Bronchial epithelial cell (primary cell): ENCODE data around the gene HM13. TPM values are rescaled to one million over a fixed set of nuclear protein-coding genes. Genes with fewer than 3 reads are reported as not detected.
A peak's percentile ranks its signal among the peaks of the same experiment; 100 is the strongest.
"Not testable (repeated sequence)": the region's sequence is repeated elsewhere in the genome, so short reads cannot be mapped to it uniquely, and the experiment has no call there.

Experiments
- DNase-seq: peaks from one replicate; pipeline ENCODE4 v3.0.0-alpha.2; 2010; ENCODE audit warnings: low read depth
- FAIRE-seq: peaks from 2 replicates; lab custom pipeline; 2011; peaks lifted over from hg19 to GRCh38; lab: Jason Lieb, UNC
- H3K27me3 ChIP-seq: 2 replicates; pipeline ENCODE4 v1.5.1; 2011; ENCODE audit warnings: low read length; ENCODE audit not compliant: control insufficient read depth, insufficient read depth
- H3K36me3 ChIP-seq: 2 replicates; pipeline ENCODE4 v1.5.1; 2011; ENCODE audit warnings: low read length; ENCODE audit not compliant: control insufficient read depth, insufficient read depth
- H3K4me3 ChIP-seq: 2 replicates; pipeline ENCODE4 v1.5.1; 2011; ENCODE audit warnings: mild to moderate bottlenecking, low read depth, low read length, control low read depth
- total RNA-seq: library from RNA; depleted of rRNA; stranded (reverse); fragments of >200 nt; gene quantifications from 2 replicates; pipeline ENCODE4 v1.2.1, GENCODE V29; 2014
- TF ChIP-seq, protein P1 (sequence below): IDR thresholded peaks from 2 replicates; pipeline ENCODE4 v1.5.1; 2011; ENCODE audit warnings: mild to moderate bottlenecking, moderate library complexity, low read length, control low read depth, inconsistent platforms; ENCODE audit not compliant: insufficient read depth, severe bottlenecking

HM13 gene
- total RNA-seq, 1 donor from 2014 or later = 46.9 TPM

DNA sequence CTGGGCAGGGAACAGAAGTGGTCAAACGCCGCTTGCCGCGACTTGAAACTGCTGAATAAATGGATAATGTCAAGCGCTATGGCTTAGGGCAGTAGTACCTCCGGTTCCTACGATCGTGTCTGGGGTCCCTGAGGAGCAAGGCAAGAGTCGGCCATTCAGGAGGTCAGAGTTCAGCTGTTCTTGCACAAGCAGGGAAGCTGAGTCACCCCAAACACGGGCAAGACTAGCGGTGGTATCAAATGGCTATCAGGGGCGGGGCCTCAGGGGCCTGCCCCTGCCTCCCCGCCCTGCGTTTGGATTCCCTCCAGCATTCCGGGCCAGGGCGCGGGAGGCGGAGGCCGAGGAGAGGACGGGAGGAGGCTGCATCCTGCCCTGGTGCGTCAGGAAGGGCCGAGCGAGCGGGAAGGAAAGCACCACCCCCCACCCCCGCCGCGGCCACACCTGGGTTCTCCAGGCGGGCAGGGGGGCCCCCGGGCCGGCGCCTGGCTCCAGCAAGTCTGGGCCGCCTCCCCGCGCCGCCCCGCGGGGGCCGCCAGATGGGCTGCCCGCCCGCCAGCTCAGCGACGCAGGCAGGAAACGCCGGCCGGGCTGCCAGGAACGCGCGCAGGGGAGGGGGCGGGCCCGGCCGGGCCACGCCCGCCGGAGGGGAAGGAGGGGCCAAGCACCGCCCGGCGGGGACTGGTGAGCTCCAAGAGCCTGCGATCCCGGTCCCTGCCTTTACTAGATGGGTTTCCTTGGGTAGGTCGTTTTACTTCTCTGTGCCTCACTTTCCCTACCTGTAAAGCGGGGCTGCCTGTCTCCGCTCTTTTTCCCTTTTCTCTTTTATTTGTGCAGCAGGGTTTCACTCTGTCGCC is 58.7 kb downstream of the HM13 start:
- peak; percentile 94 for DNase-seq
- FAIRE-seq = no peak
- H3K27me3 ChIP-seq = no peaks in the 10 kb centered on the region
- H3K4me3 ChIP-seq = peak overlapping the region; percentile 57
- peaks cover 5% of the 10 kb centered on the region for H3K36me3 ChIP-seq
- TF ChIP-seq, protein P1, sequence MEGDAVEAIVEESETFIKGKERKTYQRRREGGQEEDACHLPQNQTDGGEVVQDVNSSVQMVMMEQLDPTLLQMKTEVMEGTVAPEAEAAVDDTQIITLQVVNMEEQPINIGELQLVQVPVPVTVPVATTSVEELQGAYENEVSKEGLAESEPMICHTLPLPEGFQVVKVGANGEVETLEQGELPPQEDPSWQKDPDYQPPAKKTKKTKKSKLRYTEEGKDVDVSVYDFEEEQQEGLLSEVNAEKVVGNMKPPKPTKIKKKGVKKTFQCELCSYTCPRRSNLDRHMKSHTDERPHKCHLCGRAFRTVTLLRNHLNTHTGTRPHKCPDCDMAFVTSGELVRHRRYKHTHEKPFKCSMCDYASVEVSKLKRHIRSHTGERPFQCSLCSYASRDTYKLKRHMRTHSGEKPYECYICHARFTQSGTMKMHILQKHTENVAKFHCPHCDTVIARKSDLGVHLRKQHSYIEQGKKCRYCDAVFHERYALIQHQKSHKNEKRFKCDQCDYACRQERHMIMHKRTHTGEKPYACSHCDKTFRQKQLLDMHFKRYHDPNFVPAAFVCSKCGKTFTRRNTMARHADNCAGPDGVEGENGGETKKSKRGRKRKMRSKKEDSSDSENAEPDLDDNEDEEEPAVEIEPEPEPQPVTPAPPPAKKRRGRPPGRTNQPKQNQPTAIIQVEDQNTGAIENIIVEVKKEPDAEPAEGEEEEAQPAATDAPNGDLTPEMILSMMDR = no peak

DNA sequence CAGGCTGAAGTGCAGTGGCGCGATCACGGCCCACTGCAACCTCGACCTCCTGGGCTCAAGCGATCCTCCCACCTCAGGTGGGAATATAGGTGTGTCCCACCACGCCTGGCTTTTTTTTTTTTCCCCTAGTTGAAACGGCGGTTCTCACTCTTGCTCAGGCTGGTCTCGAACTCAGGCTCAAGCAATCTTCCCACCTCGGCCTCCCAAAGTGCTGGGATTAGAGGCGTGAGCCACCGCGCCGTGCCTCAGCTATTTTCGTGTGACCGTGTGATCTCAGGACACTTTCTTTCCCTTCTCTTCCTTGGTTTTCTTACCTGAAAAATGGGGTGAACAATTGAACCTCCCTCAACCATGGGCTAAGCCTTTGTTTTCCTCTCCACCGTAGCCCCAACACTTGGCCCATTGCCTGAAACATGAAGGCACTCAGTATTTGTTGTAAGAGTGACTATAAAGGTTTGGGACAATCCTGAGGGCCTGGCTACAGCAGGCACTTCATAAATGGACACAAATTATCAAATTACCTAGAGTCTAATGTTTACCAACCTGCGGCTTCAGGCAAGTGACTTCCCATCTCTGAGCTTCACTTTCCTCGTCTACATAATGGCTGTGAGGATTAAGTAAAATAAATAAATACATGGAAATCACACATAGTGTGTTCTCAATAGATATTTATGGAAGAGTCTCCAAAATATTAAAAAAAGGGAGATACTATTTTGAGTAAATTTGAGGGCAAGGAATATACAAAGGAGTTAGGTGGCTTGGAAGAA is 59.5 kb downstream of the HM13 start:
- TF ChIP-seq, protein P1 = no peak
- FAIRE-seq (no peak), DNase-seq (peak; percentile 56)
- H3K27me3 ChIP-seq = no peaks in the 10 kb centered on the region
- H3K4me3 ChIP-seq = peak overlapping the region; percentile 57
- H3K36me3 ChIP-seq = peaks cover 4% of the 10 kb centered on the region

DNA sequence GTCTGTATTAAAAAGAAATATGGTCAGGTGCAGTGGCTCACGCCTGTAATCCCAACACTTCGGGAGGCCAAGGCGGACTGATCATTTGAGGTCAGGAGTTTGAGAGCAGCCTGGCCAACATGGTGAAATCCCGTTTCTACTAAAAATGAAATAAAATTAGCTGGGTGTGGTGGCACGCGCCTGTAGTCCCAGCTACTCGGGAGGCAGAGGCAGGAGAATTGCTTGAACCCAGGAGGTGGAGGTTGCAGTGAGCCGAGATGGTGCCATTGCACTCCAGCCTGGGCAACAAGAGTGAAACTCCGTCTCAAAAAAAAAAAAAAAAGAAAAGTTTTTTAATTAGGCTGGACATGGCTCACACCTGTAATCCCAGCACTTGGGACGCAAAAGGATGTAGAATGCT is 60.7 kb downstream of the HM13 start:
- H3K27me3 ChIP-seq, H3K36me3 ChIP-seq, DNase-seq, FAIRE-seq, H3K4me3 ChIP-seq: not testable (repeated sequence)

DNA sequence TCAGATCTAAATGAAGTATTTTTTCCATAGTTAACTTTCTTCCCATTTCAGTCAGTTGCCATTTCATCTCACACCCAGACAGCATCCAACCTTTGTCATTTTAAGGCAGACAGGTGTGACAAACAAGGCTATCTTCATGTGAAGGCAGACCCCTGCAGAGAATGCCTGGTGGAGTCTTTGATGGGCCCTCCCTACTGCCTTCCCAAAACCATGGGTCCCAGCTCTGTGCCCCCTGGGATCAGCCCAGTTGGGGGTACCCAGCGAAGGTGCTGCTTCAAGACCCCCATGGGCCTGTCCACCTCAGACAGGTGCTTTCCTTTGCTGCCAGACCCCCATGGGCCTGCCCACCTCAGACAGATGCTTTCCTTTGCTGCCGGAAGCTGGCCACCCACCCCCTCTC is 62.5 kb downstream of the HM13 start:
- no peaks in the 10 kb centered on the region for H3K36me3 ChIP-seq
- no peak for FAIRE-seq
- DNase-seq = no peak
- TF ChIP-seq, protein P1 = no peak
- H3K4me3 ChIP-seq = no peak overlapping the region
- no peaks in the 10 kb centered on the region for H3K27me3 ChIP-seq

DNA sequence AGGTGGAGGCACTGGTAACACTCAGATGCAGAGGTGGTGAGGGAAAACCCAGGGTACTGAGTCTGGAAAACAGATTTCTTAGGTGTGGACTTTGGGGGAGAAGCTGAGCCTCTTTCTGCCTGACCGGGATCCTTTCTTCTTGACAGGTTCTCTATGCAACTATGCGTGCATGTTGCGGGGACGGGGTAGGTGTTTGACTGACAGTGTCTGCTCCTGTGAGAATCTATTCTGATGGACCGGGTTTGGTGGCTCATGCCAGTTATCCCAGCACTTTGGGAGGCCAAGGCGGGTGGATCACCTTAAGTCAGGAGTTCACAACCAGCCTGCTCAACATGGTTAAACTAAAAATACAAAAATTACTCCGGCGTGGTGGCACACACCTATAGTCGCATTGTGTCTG is 63.0 kb downstream of the HM13 start:
- Histone ChIP-seq H3K4me3 (no peak overlapping the region), H3K27me3 (no peaks in the 10 kb centered on the region), H3K36me3 (no peaks in the 10 kb centered on the region)
- TF ChIP-seq, protein P1 = no peak
- DNase-seq = no peak
- FAIRE-seq = no peak

DNA sequence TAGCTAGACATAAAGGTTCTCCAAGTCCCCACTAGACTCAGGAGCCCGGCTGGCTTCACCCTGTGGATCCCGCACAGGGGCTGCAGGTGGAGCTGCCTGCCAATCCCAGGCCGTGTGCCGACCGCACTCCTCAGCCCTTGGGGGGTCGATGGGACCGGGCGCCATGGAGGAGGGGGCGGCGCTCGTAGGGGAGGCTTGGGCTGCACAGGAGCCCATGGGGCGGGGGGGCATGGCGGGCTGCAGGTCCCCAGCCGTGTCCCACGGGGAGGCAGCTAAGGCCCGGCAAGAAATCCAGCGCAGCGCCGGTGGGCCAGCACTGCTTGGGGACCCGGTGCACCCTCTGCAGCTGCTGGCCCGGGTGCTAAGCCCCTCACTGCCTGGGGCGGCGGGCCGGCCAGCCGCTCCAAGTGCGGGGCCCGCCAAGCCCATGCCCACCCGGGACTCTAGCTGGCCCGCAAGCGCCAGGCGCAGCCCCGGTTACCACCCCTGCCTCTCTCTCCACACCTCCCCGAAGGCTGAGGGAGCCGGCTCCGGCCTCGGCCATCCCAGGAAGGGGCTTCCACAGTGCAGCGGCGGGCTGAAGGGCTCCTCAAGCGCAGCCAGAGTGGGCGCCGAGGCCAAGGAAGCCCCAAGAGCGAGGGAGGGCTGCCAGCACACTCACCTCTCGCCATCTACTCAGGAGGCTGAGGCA is 64.4 kb downstream of the HM13 start:
- H3K27me3 ChIP-seq = no peaks in the 10 kb centered on the region
- FAIRE-seq = no peak
- TF ChIP-seq, protein P1 = no peak
- no peak for DNase-seq
- no peaks in the 10 kb centered on the region for H3K36me3 ChIP-seq
- no peak overlapping the region for H3K4me3 ChIP-seq
